ENCODE measurements around the gene GOLGA6L10. TPM values are rescaled to one million over a fixed set of nuclear protein-coding genes. Genes with fewer than 3 reads are reported as not detected.
"Not testable (repeated sequence)": the region's sequence is repeated elsewhere in the genome, so short reads cannot be mapped to it uniquely, and the experiment has no call there.

GOLGA6L10 gene
- total RNA-seq, 1 donor from 2014 or later = 1.5 TPM

GRCh38 chr15:82315519-82316246, 33.6 kb downstream of the GOLGA6L10 start:
- DNase-seq (ENCODE audit: low spot score in 2 of 2) = no peak
- no peaks in the 10 kb centered on the region for H3K27me3 ChIP-seq
- no peaks in the 10 kb centered on the region for H3K9me3 ChIP-seq
- H3K36me3 ChIP-seq = no peaks in the 10 kb centered on the region
- H3K27ac ChIP-seq = no peak overlapping the region
- TF ChIP-seq CTCF (IDR thresholded peaks at IDR 0.05) = no peak
- H3K4me3 ChIP-seq = no peak overlapping the region
- intact Hi-C loops (cut with DNase I) = no loop called here
- no peaks in the 10 kb centered on the region for H3K4me1 ChIP-seq

GRCh38 chr15:82314769-82315518, 34.3 kb downstream of the GOLGA6L10 start:
- no peak for TF ChIP-seq CTCF (IDR thresholded peaks at IDR 0.05)
- no peaks in the 10 kb centered on the region for H3K9me3 ChIP-seq
- DNase-seq (ENCODE audit: low spot score in 2 of 2) = no peak

GRCh38 chr15:82313951-82314768, 35.1 kb downstream of the GOLGA6L10 start:
- H3K27me3 ChIP-seq; H3K4me1 ChIP-seq; intact Hi-C loops (cut with DNase I); H3K36me3 ChIP-seq; H3K9me3 ChIP-seq; DNase-seq (ENCODE audit: low spot score in 2 of 2); H3K4me3 ChIP-seq; H3K27ac ChIP-seq: not testable (repeated sequence)

More at GRCh38 chr15:82314769-82315518, 34.3 kb downstream of the GOLGA6L10 start:
- no peaks in the 10 kb centered on the region for H3K27me3 ChIP-seq
- no peak overlapping the region for H3K4me3 ChIP-seq
- no peak overlapping the region for H3K27ac ChIP-seq
- intact Hi-C loops (cut with DNase I) = no loop called here
- no peaks in the 10 kb centered on the region for H3K4me1 ChIP-seq
- H3K36me3 ChIP-seq = no peaks in the 10 kb centered on the region

- DNase-seq (ENCODE audit: low spot score in 2 of 2) = no peak
- Histone ChIP-seq H3K27ac (no peak overlapping the region), H3K4me3 (no peak overlapping the region), H3K27me3 (no peaks in the 10 kb centered on the region), H3K36me3 (no peaks in the 10 kb centered on the region), H3K9me3 (no peaks in the 10 kb centered on the region), H3K4me1 (no peaks in the 10 kb centered on the region)
- intact Hi-C loops (cut with DNase I) = no loop called here
- no peak for TF ChIP-seq CTCF (IDR thresholded peaks at IDR 0.05)
Measured at GRCh38 chr15:82313446-82313845, 35.8 kb downstream of the GOLGA6L10 start.

GRCh38 chr15:82312586-82313349, 36.5 kb downstream of the GOLGA6L10 start:
- TF ChIP-seq CTCF (IDR thresholded peaks at IDR 0.05) = no peak

GRCh38 chr15:82311321-82311720, 38.0 kb downstream of the GOLGA6L10 start:
- H3K9me3 ChIP-seq; intact Hi-C loops (cut with DNase I); H3K4me1 ChIP-seq; H3K4me3 ChIP-seq; H3K36me3 ChIP-seq; H3K27ac ChIP-seq; H3K27me3 ChIP-seq: not testable (repeated sequence)
- DNase-seq (ENCODE audit: low spot score in 2 of 2) = peak in 1 of 2 donors; percentile 15

More at GRCh38 chr15:82312586-82313349, 36.5 kb downstream of the GOLGA6L10 start:
- H3K9me3 ChIP-seq = no peaks in the 10 kb centered on the region
- H3K4me3 ChIP-seq = no peak overlapping the region
- H3K27me3 ChIP-seq = no peaks in the 10 kb centered on the region
- peak in 1 of 2 donors; percentile 21 for DNase-seq (ENCODE audit: low spot score in 2 of 2)
- H3K27ac ChIP-seq = no peak overlapping the region
- H3K4me1 ChIP-seq = no peaks in the 10 kb centered on the region
- intact Hi-C loops (cut with DNase I) = no loop called here
- H3K36me3 ChIP-seq = no peaks in the 10 kb centered on the region
